ENCODE measurements around the gene ZNF780A. TPM values are rescaled to one million over a fixed set of nuclear protein-coding genes. Genes with fewer than 3 reads are reported as not detected.

Gene ZNF780A
- total RNA-seq, 4 donors from 2014 or later = 12.3 to 15.6 (median 13.0) TPM

DNA sequence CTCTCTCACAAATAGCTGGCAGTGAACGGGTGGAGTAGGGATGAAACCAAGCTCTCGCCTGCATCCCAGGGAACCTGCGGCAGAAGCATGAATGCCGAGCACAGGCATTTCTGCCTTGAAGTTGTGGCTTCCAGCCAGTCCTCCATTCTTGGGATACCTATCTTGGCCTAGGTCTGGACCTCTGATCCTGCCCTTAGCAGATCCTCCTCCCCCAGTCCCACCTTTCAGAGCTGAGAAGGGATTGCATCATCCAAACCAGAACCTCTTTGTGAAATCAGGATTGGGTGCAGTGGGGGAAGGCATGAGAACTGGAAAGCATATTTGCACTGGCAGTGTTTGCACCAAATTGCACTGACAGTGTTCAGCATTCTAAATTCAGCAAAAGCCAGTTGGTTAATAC lies 5.8 kb downstream of the ZNF780A start:
- Histone ChIP-seq H3K4me3 (no peak overlapping the region), H3K36me3 (peaks cover 0 to 57% (median 6%) of the 10 kb centered on the region in 3 donors), H3K4me1 (peaks cover 0 to 15% (median 8%) of the 10 kb centered on the region in 3 donors), H3K27me3 (no peaks in the 10 kb centered on the region), H3K27ac (no peak overlapping the region), H3K9me3 (peaks cover 0 to 5% (median 0%) of the 10 kb centered on the region in 3 donors)
- intact Hi-C loops (cut with DNase I) = no loop called here
- DNase-seq = no peak
- TF ChIP-seq, protein P1, sequence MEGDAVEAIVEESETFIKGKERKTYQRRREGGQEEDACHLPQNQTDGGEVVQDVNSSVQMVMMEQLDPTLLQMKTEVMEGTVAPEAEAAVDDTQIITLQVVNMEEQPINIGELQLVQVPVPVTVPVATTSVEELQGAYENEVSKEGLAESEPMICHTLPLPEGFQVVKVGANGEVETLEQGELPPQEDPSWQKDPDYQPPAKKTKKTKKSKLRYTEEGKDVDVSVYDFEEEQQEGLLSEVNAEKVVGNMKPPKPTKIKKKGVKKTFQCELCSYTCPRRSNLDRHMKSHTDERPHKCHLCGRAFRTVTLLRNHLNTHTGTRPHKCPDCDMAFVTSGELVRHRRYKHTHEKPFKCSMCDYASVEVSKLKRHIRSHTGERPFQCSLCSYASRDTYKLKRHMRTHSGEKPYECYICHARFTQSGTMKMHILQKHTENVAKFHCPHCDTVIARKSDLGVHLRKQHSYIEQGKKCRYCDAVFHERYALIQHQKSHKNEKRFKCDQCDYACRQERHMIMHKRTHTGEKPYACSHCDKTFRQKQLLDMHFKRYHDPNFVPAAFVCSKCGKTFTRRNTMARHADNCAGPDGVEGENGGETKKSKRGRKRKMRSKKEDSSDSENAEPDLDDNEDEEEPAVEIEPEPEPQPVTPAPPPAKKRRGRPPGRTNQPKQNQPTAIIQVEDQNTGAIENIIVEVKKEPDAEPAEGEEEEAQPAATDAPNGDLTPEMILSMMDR (IDR thresholded peaks at IDR 0.05) = no peak
- no peak for TF ChIP-seq POLR2A (IDR thresholded peaks at IDR 0.05)
- 79 to 100% methylated on average over 4 of the region's 4 CpGs for WGBS, 2 donors

GRCh38 chr19:40081411-40081810 lies 9.3 kb downstream of the ZNF780A start:
- Histone ChIP-seq H3K27me3 (no peaks in the 10 kb centered on the region), H3K4me3 (no peak overlapping the region), H3K4me1 (no peaks in the 10 kb centered on the region), H3K9me3 (peaks cover 0 to 25% (median 6%) of the 10 kb centered on the region in 3 donors), H3K36me3 (peaks cover 9 to 92% (median 21%) of the 10 kb centered on the region in 3 donors), H3K27ac (no peak overlapping the region)
- no peak for TF ChIP-seq POLR2A (IDR thresholded peaks at IDR 0.05)
- TF ChIP-seq, protein P1 (IDR thresholded peaks at IDR 0.05) = no peak
- intact Hi-C loops (cut with DNase I) = no loop called here
- WGBS, 2 donors = 93 to 100% methylated on average over 1 of the region's 1 CpG
- DNase-seq = no peak

- Histone ChIP-seq H3K27ac (no peak overlapping the region), H3K4me3 (no peak overlapping the region), H3K27me3 (no peaks in the 10 kb centered on the region), H3K9me3 (peaks cover 0 to 32% (median 6%) of the 10 kb centered on the region in 3 donors), H3K36me3 (peaks cover 10 to 100% (median 30%) of the 10 kb centered on the region in 3 donors), H3K4me1 (no peaks in the 10 kb centered on the region)
- no peak for TF ChIP-seq POLR2A (IDR thresholded peaks at IDR 0.05)
- TF ChIP-seq, protein P1 (IDR thresholded peaks at IDR 0.05) = no peak
- WGBS, 2 donors = 92 to 93% methylated on average over 1 of the region's 1 CpG
- intact Hi-C loops (cut with DNase I) = no loop called here
- DNase-seq = no peak
These were observed 10.5 kb downstream of the ZNF780A start for GRCh38 chr19:40080289-40080688.

- Histone ChIP-seq H3K27ac (no peak overlapping the region), H3K4me1 (no peaks in the 10 kb centered on the region), H3K9me3 (peaks cover 0 to 47% (median 23%) of the 10 kb centered on the region in 3 donors), H3K4me3 (no peak overlapping the region), H3K27me3 (no peaks in the 10 kb centered on the region), H3K36me3 (peaks cover 15 to 100% (median 37%) of the 10 kb centered on the region in 3 donors)
- no peak for DNase-seq
- no peak for TF ChIP-seq POLR2A (IDR thresholded peaks at IDR 0.05)
- TF ChIP-seq, protein P1 (IDR thresholded peaks at IDR 0.05) = no peak
- intact Hi-C loops (cut with DNase I) = no loop called here
- 74 to 100% methylated on average over 1 of the region's 1 CpG for WGBS, 2 donors
These were observed 12.4 kb downstream of the ZNF780A start for GRCh38 chr19:40078377-40078776.

- Histone ChIP-seq H3K27me3 (no peaks in the 10 kb centered on the region), H3K9me3 (peaks cover 0 to 22% (median 17%) of the 10 kb centered on the region in 3 donors), H3K4me1 (no peaks in the 10 kb centered on the region), H3K4me3 (no peak overlapping the region), H3K36me3 (peaks cover 6 to 22% (median 8%) of the 10 kb centered on the region in 3 donors), H3K27ac (no peak overlapping the region)
- TF ChIP-seq, protein P1 (IDR thresholded peaks at IDR 0.05) = no peak
- TF ChIP-seq POLR2A (IDR thresholded peaks at IDR 0.05) = no peak
- DNase-seq = no peak
- intact Hi-C loops (cut with DNase I) = no loop called here
- 97 to 100% methylated on average over 1 of the region's 1 CpG for WGBS, 2 donors
These were observed 20.7 kb downstream of the ZNF780A start for GRCh38 chr19:40070058-40070457.
